GM18951 (cell line): ENCODE measurements around the gene TMEM86B.

Experiments
- POLR2A ChIP-seq: IDR thresholded peaks from 4 replicates; pipeline ENCODE4 v1.6.1; 2011; ENCODE audit warnings: mild to moderate bottlenecking; ENCODE audit not compliant: insufficient read length, insufficient read depth; ENCODE audit errors: extremely low read depth
- in situ Hi-C: fragments of 300-500 bp; cut with MboI; formaldehyde crosslinking; loops from one replicate; pipeline ENCODE4 v1.12.0; 2022; ENCODE audit warnings: low sequenced_read_pairs, mixed read lengths, inconsistent platforms; ENCODE audit not compliant: unreplicated experiment

Gene TMEM86B, protein sequence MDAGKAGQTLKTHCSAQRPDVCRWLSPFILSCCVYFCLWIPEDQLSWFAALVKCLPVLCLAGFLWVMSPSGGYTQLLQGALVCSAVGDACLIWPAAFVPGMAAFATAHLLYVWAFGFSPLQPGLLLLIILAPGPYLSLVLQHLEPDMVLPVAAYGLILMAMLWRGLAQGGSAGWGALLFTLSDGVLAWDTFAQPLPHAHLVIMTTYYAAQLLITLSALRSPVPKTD

DNA sequence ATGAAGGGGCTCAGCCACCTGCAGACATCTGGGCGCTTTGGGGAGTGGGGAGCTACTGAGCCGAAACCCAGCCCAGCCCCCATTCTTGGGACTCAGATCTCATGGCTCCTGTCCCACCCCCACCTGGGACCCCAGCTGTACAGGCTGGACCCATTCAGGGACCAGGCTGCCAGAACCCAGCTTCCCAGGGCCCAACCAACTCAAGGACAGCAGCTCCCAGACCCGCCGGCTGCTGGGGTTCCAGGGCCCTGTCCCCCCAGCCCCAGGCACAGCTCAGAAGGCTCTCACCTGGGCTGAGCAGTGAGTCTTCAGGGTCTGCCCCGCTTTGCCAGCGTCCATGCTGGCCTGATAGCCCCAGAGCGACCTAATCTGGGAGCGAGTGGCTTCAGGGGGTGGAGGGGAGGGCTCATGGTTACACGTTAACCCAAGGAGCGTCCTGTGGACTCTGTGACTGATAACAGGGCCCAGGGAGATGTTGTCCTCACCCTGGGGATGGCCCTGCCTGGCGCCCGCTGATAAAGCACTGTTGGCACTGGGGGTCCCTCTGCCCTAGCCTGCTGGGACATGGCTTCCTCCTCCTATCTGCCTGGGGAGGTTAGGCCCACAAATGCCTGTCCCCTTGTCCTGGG lies at the start of gene TMEM86B:
TSS of gene TMEM86B (minus strand) at position 361 of the 629 bp plus-strand sequence. CDS start at position 339, 22 bp downstream.
- in situ Hi-C loops, result no loop called here
- TF ChIP-seq POLR2A, result no peak

DNA sequence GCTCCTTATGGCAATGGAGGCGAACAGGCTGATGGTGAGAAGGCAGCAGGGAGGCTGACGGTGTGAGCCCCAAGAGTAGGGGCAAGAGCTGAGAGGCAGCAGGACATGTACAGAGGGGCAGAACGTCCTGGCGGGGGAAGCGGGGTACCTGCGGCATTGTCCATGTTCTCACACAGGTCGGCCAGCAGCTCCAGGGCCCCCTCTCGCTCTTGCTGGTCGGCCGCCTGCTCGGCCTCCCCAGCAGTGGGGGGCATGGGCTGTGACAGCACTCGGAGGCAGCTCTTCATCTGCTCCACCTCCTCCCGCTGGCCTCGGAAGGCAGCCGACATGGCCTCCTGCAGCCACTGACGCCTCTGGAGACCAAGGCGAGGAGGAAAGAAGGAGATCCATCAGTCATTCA lies 48.9 kb upstream of the TMEM86B start:
- TF ChIP-seq POLR2A, result no peak
- in situ Hi-C loops, result no loop called here

DNA sequence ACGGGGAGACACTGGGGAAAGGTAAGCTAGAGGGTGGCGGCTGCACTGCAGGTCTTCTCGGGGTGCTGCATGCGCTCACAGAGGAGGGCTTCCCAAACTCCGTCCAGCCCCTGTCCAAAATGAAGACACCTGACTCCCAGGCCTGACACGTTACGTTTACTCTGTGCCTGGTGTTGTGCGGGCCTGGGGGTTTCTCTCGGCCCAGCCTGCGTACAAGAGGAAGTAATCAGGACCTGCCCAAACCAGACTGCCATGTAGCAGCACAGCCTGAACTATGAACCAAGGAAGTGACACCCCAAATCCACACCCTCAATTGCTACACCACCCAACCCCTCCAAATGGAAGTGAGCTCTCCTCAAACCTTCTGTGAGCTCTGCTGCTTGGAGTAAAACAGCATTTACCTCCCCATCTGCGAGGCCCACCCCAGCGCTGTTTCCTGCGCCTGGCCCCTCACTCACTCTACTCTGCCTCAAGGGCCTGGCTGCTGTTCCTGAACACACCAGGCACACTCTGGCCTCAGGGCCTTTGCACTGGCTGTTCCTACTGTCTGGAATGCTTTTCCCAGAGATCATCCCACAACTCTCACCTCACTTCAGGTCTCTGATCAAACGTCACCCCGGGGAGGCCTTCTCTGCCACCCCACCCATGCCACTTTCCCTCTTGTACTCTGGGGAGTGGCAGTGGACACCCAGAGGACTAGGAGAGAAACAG lies 48.3 kb upstream of the TMEM86B start:
- in situ Hi-C loops, result no loop called here

DNA sequence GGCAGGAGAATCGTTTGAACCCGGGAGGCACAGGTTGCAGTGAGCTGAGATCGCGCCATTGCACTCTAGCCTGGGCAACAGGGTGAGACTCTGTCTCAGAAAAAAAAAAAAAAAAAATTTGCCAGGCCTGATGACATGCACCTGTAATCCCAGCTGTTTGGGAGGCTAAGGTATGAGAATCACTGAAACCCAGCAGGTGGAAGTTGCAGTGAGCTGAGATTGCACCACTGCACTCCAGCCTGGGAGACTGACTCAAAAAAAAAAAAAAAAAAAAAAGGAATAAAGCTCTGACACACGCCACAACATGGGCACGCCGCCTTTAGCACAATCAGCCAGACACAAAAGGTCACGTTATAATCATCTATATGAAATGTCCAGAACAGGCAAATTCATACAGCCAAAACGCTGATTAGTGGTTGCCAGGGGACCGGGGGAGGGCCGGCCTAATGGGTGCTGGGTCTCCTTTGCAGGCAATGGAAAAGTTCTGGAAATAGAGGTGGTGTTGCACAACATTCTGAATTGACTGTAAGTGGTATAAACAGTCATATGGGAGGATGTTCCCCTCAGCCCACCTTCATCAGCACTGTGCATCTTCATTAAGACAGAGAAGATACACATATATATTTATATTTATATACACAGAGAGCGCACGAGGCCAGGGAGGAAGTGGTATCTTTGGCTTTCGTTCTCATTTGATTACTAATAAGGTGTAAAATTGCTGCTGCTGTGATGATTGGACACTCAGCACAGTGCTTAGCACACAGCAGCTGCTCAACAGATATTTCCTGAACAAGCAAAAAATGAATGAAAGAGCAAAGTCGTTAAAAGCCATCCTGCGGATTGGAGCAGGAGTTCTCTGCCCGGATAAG lies 47.5 kb upstream of the TMEM86B start:
- in situ Hi-C loops, result no loop called here
- no peak for TF ChIP-seq POLR2A

More for the DNA sequence above, 48.3 kb upstream of the TMEM86B start:
- peak; percentile 31 for TF ChIP-seq POLR2A

DNA sequence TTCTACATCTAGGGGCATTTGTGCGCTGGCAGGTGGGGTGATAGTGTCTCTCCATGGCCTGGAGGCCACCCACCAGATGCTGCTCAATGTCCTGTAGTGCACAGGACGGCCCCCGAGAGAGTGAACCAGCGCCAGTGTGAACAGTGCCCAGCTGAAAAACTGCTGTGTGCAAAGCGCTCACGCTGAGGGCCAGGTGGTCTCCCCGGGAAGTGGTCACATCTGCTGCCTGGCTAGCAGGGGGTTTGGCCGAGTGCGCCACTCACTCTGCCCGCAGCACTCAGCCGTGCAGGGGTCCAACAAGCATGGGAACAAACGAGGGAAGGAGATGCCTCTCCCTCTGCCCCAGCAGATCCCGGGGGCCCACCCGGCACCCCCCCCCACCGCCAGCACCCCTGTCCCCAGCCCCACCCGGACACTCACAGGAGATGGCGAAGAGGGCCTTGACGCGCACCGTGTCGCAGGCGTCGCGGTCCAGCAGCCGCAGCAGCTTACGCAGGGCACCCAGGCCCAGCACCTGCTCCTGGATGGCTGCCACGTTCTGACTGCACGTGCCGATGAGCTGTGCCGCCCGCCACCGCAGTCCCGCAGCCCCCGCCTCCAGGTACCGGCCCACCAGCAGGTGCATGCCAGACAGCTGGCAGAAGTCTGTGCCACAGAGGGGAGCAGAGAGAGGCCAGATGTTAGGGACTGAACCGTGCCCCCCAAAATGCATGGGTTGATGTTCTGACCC lies 45.6 kb upstream of the TMEM86B start:
- TF ChIP-seq POLR2A, result no peak
- in situ Hi-C loops, result no loop called here

DNA sequence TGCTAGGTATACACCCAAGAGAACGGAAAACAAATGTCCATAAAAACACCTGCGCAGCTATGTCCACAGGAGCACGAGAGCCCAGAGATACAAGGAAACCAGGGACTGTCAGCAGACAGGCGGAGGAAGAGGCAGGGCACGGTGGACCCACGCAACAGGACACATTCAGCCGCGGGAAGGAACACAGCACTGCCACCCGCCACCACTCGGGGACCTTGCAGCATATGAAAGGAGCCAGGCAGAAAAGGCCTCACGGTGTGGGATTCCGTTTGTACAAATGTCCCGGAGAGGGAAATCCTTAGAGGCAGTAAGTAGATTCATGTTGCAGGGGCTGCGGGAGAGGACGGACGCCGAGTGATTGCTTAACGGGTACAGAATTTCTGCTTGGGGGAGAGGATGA lies 43.6 kb upstream of the TMEM86B start:
- TF ChIP-seq POLR2A, result no peak
- in situ Hi-C loops, result no loop called here

DNA sequence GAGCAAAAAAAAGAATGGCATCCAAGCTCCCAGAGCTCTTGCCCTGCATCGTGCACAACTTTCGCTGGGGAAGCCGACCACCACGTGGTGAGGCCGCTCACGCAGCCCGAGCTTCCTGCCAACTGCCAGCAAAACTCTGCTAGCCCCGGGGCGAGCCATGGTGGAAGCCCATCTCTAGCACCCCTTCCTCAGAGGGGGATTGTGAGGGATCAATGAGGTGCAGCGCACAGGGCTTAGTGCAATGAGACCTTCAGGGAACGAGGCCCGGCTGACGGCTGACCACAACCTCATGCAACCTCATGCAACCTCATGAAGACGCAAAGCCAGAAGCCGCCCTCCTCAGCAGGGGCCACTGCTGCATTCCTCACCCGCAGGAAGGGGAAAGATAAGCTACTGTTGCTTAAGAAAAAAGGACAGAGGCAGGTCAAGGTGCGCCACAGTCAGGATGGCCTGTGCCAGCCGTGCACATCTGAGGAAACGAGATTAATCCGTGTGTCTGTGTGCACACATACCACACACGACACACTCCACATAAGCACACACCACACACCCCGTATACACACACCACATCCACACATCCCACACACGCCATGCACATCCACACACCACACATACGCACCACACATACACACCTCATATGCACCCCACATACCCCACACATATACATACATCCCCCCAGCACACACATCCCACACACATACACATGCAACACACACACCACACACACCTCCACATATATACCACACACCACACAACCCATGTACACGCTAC lies 41.8 kb upstream of the TMEM86B start:
- no peak for TF ChIP-seq POLR2A
- in situ Hi-C loops, result no loop called here

DNA sequence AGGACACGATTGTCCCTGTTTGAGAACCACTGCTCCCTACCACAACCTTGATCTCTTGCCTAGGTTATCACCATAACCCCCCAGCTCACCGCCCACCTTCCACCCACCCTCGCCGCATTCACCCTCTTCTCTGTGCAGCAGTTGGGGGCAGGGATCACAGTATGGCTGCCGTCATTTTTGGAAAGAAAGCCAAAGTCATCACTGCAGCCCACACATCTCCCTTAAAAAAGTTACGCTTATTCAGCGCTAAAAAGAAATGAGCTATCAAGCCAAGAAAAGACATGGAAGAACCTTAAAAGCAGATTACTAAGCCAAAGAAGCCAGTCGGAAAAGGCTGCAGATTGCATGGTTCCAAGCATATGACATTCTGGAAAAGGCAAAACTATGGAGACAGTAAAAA lies 40.7 kb upstream of the TMEM86B start:
- TF ChIP-seq POLR2A, result no peak
- in situ Hi-C loops, result no loop called here

DNA sequence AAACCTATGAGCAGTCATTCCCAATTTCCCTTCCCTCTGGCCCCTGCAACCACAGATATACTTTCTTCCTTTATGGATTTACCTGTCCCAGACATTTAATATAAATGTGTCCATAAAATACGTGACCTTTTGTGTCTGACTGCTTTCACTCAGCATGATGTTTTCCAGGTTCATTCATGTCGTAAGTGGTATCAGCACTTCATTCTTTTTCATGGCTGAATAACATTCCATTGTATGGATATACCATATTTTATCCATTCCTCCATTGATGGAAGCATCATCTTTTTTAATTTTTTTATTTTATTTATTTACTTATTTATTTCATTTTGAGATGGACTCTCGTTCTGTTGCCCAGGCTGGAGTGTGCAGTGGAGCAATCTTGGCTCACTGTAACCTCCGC lies 38.3 kb upstream of the TMEM86B start:
- TF ChIP-seq POLR2A, result no peak
- in situ Hi-C loops, result no loop called here

DNA sequence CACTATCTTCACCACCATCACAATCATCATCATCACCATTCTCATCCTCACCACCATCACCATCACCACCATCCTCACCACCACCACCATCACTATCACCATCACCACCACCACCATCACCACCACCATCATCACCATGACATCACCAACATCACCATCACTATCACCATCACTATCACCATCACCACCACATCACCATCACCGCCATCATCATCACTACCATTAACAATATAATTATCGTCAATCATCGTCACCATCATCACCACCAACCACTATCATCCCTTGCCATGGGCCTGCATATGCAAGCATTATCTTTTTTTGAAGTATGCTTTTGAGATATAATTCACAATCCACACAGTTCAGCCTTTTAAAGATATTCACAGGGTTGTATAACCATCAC lies 37.8 kb upstream of the TMEM86B start:
- in situ Hi-C loops, result no loop called here
- TF ChIP-seq POLR2A, result no peak

DNA sequence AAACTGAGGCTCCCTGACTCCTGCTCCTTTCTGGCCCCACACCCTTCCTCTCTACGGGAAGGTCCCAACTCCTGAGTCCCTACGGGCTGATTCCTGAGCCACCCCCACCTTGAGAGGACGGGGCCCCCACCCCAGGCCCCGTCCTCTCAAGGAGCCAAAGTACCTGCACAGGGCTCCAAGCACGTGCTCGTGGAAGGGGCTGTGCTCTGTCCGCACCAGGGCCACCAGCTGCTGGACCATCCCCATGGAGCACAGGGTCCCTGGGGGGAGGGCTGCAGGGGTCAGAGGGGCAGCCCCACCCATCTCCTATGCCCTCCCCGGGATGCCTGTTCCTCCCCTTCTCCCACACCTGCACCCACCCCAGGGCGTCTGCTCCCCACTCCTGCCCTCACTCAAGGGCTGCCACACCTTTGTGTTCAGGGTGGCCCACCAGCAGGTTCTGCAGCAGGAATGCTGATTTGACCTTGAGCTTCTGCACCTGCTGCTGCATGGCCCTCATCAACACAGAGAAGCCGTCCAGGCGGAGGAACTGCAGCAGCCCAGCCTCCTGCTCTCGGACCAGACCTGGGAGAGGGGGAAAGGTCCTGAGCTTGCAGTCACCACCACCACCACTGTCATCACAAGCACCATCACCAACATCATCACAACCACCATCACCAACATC lies 37.3 kb upstream of the TMEM86B start:
- no peak for TF ChIP-seq POLR2A
- in situ Hi-C loops, result no loop called here
